Measurements from ENCODE around the gene TESMIN. TPM values are rescaled to one million over a fixed set of nuclear protein-coding genes. Genes with fewer than 3 reads are reported as not detected.

Gene TESMIN
- total RNA-seq, 1 experiment from 2014 or later = 9.7 TPM

- Mint-ChIP-seq H3K27ac (ENCODE audit: low read depth, unreplicated experiment) (no peak overlapping the region), H3K4me1 (ENCODE audit: insufficient read depth, unreplicated experiment) (no peaks in the 10 kb centered on the region), H3K36me3 (ENCODE audit: insufficient read depth, unreplicated experiment) (no peaks in the 10 kb centered on the region), H3K27me3 (ENCODE audit: insufficient read depth, unreplicated experiment) (peaks cover 41% of the 10 kb centered on the region), H3K4me3 (ENCODE audit: unreplicated experiment) (no peak overlapping the region), H3K9me3 (ENCODE audit: unreplicated experiment) (no peaks in the 10 kb centered on the region)
- intact Hi-C loops (cut with micrococcal nuclease) = no loop called here
- BruUV-seq (replicated peaks) = no TSS peak
- ChIA-PET CTCF (no interaction called here), POLR2A (no interaction called here)
- TF ChIP-seq CTCF (IDR thresholded peaks at IDR 0.05; ENCODE audit: unreplicated experiment) = no peak
- DNase-seq (ENCODE audit: unreplicated experiment) = no peak
These were observed 68.2 kb downstream of the TESMIN start for GRCh38 chr11:68683121-68683520.

- Mint-ChIP-seq H3K4me3 (ENCODE audit: unreplicated experiment) (no peak overlapping the region), H3K4me1 (ENCODE audit: insufficient read depth, unreplicated experiment) (peaks cover under 1% of the 10 kb centered on the region), H3K27me3 (ENCODE audit: insufficient read depth, unreplicated experiment) (peaks cover 35% of the 10 kb centered on the region), H3K27ac (ENCODE audit: low read depth, unreplicated experiment) (no peak overlapping the region), H3K36me3 (ENCODE audit: insufficient read depth, unreplicated experiment) (no peaks in the 10 kb centered on the region), H3K9me3 (ENCODE audit: unreplicated experiment) (no peaks in the 10 kb centered on the region)
- no TSS peak for BruUV-seq (replicated peaks)
- ChIA-PET POLR2A (no interaction called here), CTCF (no interaction called here)
- DNase-seq (ENCODE audit: unreplicated experiment) = no peak
- TF ChIP-seq CTCF (IDR thresholded peaks at IDR 0.05; ENCODE audit: unreplicated experiment) = no peak
- intact Hi-C loops (cut with micrococcal nuclease) = no loop called here
These were observed 68.8 kb downstream of the TESMIN start for GRCh38 chr11:68682531-68682961.

GRCh38 chr11:68680541-68681231 is 70.6 kb downstream of the TESMIN start:
- BruUV-seq (replicated peaks) = no TSS peak
- H3K9me3 Mint-ChIP-seq (ENCODE audit: unreplicated experiment) = no peaks in the 10 kb centered on the region
- intact Hi-C loops (cut with micrococcal nuclease) = no loop called here
- POLR2A ChIA-PET = no interaction called here
- H3K4me1 Mint-ChIP-seq (ENCODE audit: insufficient read depth, unreplicated experiment) = peaks cover 6% of the 10 kb centered on the region
- no peak overlapping the region for H3K4me3 Mint-ChIP-seq (ENCODE audit: unreplicated experiment)
- DNase-seq (ENCODE audit: unreplicated experiment) = no peak
- no peak overlapping the region for H3K27ac Mint-ChIP-seq (ENCODE audit: low read depth, unreplicated experiment)
- H3K36me3 Mint-ChIP-seq (ENCODE audit: insufficient read depth, unreplicated experiment) = no peaks in the 10 kb centered on the region
- no peak for TF ChIP-seq CTCF (IDR thresholded peaks at IDR 0.05; ENCODE audit: unreplicated experiment)
- H3K27me3 Mint-ChIP-seq (ENCODE audit: insufficient read depth, unreplicated experiment) = peaks cover 17% of the 10 kb centered on the region
- CTCF ChIA-PET = no interaction called here

GRCh38 chr11:68678031-68678441 is 73.3 kb downstream of the TESMIN start:
- intact Hi-C loops (cut with micrococcal nuclease) = no loop called here
- CTCF ChIA-PET = interaction anchor here (0.5 kb wide), 1 partner anchor 272 kb away, joined by 4 read pairs; no protein-coding TSS in a partner anchor
- peaks cover 7% of the 10 kb centered on the region for H3K27me3 Mint-ChIP-seq (ENCODE audit: insufficient read depth, unreplicated experiment)
- no peaks in the 10 kb centered on the region for H3K9me3 Mint-ChIP-seq (ENCODE audit: unreplicated experiment)
- TF ChIP-seq CTCF (IDR thresholded peaks at IDR 0.05; ENCODE audit: unreplicated experiment) = no peak
- no TSS peak for BruUV-seq (replicated peaks)
- H3K36me3 Mint-ChIP-seq (ENCODE audit: insufficient read depth, unreplicated experiment) = no peaks in the 10 kb centered on the region
- H3K27ac Mint-ChIP-seq (ENCODE audit: low read depth, unreplicated experiment) = no peak overlapping the region
- no peak overlapping the region for H3K4me3 Mint-ChIP-seq (ENCODE audit: unreplicated experiment)
- peaks cover 6% of the 10 kb centered on the region for H3K4me1 Mint-ChIP-seq (ENCODE audit: insufficient read depth, unreplicated experiment)
- no peak for DNase-seq (ENCODE audit: unreplicated experiment)
- POLR2A ChIA-PET = no interaction called here
